Stimulated activated CD8-positive, alpha-beta memory T cell treated with anti-CD3 and anti-CD28 coated beads, Interleukin-7, amount 100 ng/mL, for 1 hour (primary cell): ENCODE data around the gene MYO7B.

Experiments
- DNase-seq, 2 donors: peaks; one replicate each; pipeline ENCODE4 v3.0.0-alpha.2; 2020; ENCODE audit warnings: low read depth in 2 of 2

Gene MYO7B

GRCh38 chr2:127678531-127678930 lies 143.0 kb downstream of the MYO7B start:
- DNase-seq = no peak

- no peak for DNase-seq
These were observed 143.5 kb downstream of the MYO7B start for GRCh38 chr2:127678991-127679390.

GRCh38 chr2:127679680-127680361 lies 144.3 kb downstream of the MYO7B start:
- DNase-seq = no peak

GRCh38 chr2:127680706-127681287 lies 145.3 kb downstream of the MYO7B start:
- DNase-seq = no peak

- no peak for DNase-seq
These were observed 145.9 kb downstream of the MYO7B start for GRCh38 chr2:127681288-127681804.

- no peak for DNase-seq
These were observed 146.7 kb downstream of the MYO7B start for GRCh38 chr2:127681976-127682857.

- no peak for DNase-seq
These were observed 147.6 kb downstream of the MYO7B start for GRCh38 chr2:127683056-127683455.

- no peak for DNase-seq
These were observed 148.3 kb downstream of the MYO7B start for GRCh38 chr2:127683757-127684156.

- DNase-seq = no peak
These were observed 150.1 kb downstream of the MYO7B start for GRCh38 chr2:127685410-127686080.
